NOMO-1 treated with dmso at 0.1 percent for 144 hours (cell line): ENCODE measurements around the gene METTL1.

Experiments used
- DNase-seq: peaks from one replicate; lab custom pipeline; 2025; ENCODE audit not compliant: unreplicated experiment; lab: John Stamatoyannopoulos, UW

The METTL1 gene

GRCh38 chr12:57770734-57771133, 1.2 kb downstream of the METTL1 start:
- DNase-seq: no peak

GRCh38 chr12:57769594-57769993, 2.3 kb downstream of the METTL1 start:
- no peak for DNase-seq

GRCh38 chr12:57767876-57768275, 4.0 kb downstream of the METTL1 start:
- no peak for DNase-seq

GRCh38 chr12:57767305-57767698, 4.6 kb downstream of the METTL1 start:
- DNase-seq: no peak

GRCh38 chr12:57766464-57767304, 5.2 kb downstream of the METTL1 start, which contains the start of gene CYP27B1:
Gene CYP27B1 (minus strand): TSS chr12:57767078. CDS start chr12:57767041, 37 bp downstream.
- no peak for DNase-seq

GRCh38 chr12:57765698-57766463, 6.0 kb downstream of the METTL1 start:
- DNase-seq: no peak

GRCh38 chr12:57765003-57765697, 6.8 kb downstream of the METTL1 start:
- no peak for DNase-seq

GRCh38 chr12:57764662-57765002, 7.3 kb downstream of the METTL1 start:
- DNase-seq: no peak

GRCh38 chr12:57763881-57764661, 7.8 kb downstream of the METTL1 start:
- no peak for DNase-seq

- no peak for DNase-seq
Observed at GRCh38 chr12:57762463-57762862, 9.4 kb downstream of the METTL1 start.

- DNase-seq: no peak
Observed at GRCh38 chr12:57761391-57761998, 10.4 kb downstream of the METTL1 start.

GRCh38 chr12:57760347-57760982, 11.4 kb downstream of the METTL1 start:
- DNase-seq: no peak

GRCh38 chr12:57759360-57759980, 12.4 kb downstream of the METTL1 start:
- no peak for DNase-seq

- no peak for DNase-seq
Observed at GRCh38 chr12:57758552-57759359, 13.1 kb downstream of the METTL1 start.

GRCh38 chr12:57757771-57758170, 14.1 kb downstream of the METTL1 start:
- no peak for DNase-seq

- peak; percentile 40 for DNase-seq
Observed at GRCh38 chr12:57756406-57757341, 15.2 kb downstream of the METTL1 start.
